ENCODE measurements around the gene KIAA0319L.

- TF ChIP-seq CTCF (IDR thresholded peaks at IDR 0.05) (no peak), POLR2A (IDR thresholded peaks at IDR 0.05) (no peak)
These were observed 31.2 kb upstream of the KIAA0319L start for GRCh38 chr1:35588197-35588910.

Measured in prostate gland (tissue), 2 donors.